ENCODE data around the gene SMPDL3B. TPM values are rescaled to one million over a fixed set of nuclear protein-coding genes. Genes with fewer than 3 reads are reported as not detected.

The SMPDL3B gene
- total and polyA plus RNA-seq, 2 donors from 2014 or later = 5.9 to 9.7 TPM

DNA sequence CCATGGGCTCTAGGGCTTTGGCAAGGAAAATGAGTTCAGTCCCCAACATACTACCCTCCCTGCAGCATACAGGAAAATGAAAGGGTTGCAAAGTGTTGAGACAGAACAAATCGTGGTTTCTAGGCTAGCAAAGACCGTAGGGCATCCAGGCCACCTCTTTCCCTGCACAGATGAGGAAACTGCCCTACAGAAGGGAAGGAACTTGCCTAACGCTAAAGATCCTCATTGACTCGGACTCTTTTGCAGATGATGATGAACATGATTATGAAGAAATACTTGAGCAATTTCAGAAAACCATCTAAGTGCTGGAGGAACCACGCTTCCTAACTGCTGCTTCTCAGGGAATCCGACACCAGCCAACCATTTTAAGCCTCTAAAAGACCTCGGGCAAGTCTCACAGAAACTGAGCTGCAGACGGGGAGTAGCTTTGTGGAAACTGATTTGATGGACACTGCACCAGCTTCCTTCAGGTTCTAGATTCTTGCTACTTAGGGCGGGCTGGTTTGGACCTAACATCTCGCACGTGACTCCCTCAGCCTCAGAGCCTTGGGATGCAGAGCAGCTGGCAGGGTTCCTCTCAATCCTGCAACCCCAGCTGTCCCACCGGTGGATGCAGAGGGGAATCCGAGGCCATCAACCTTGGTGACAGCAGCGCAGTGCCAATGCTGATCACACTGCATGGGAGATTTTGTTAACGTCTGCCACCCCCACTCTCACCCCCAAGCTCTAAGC lies 49.0 kb upstream of the SMPDL3B start:
- Histone ChIP-seq H3K9me3 (ENCODE audit: control insufficient read depth in 2 of 3, insufficient read depth in 1 of 3, low read length in 3 of 3) (no peaks in the 10 kb centered on the region), H3K4me1 (ENCODE audit: control insufficient read depth in 2 of 3, insufficient read depth in 2 of 3, low read depth in 1 of 3, low read length in 3 of 3) (no peaks in the 10 kb centered on the region), H3K27ac (ENCODE audit: low read depth in 2 of 2, low read length in 2 of 2) (peak overlapping the region in 1 of 2 donors; percentile 70), H3K9ac (ENCODE audit: low read length in 3 of 3) (no peak overlapping the region), H3K4me3 (ENCODE audit: low read length in 3 of 3) (no peak overlapping the region), H3K27me3 (ENCODE audit: control insufficient read depth, insufficient read depth, low read length) (no peaks in the 10 kb centered on the region), H3K36me3 (ENCODE audit: control insufficient read depth in 2 of 3, insufficient read depth in 3 of 3, low read length in 3 of 3) (peaks cover 0 to 13% (median 0%) of the 10 kb centered on the region in 3 donors)
- intact Hi-C loops (cut with DNase I) = no loop called here
- DNase-seq (no peak), FAIRE-seq (no peak)
- TF ChIP-seq, protein P1, sequence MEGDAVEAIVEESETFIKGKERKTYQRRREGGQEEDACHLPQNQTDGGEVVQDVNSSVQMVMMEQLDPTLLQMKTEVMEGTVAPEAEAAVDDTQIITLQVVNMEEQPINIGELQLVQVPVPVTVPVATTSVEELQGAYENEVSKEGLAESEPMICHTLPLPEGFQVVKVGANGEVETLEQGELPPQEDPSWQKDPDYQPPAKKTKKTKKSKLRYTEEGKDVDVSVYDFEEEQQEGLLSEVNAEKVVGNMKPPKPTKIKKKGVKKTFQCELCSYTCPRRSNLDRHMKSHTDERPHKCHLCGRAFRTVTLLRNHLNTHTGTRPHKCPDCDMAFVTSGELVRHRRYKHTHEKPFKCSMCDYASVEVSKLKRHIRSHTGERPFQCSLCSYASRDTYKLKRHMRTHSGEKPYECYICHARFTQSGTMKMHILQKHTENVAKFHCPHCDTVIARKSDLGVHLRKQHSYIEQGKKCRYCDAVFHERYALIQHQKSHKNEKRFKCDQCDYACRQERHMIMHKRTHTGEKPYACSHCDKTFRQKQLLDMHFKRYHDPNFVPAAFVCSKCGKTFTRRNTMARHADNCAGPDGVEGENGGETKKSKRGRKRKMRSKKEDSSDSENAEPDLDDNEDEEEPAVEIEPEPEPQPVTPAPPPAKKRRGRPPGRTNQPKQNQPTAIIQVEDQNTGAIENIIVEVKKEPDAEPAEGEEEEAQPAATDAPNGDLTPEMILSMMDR (IDR thresholded peaks at IDR 0.05; ENCODE audit: borderline replicate concordance, extremely low read depth, insufficient read depth) = no peak

DNA sequence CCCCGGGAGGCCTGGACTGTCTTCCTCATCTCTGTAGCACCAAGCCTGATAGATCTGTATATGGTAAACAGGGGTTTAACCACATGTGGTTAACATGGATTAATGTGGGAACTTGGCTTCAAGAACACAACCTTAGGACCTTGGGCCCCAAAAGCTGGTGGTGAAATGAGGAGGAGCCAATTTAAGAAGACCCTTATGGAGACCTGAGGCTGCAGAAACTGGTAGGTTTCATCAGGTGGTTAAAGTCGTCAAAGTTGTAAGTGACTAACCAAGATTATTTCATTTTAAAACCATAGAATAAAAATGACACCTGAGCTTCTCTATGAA lies 48.5 kb upstream of the SMPDL3B start:
- Histone ChIP-seq H3K27me3 (ENCODE audit: control insufficient read depth, insufficient read depth, low read length) (no peaks in the 10 kb centered on the region), H3K4me1 (ENCODE audit: control insufficient read depth in 2 of 3, insufficient read depth in 2 of 3, low read depth in 1 of 3, low read length in 3 of 3) (no peaks in the 10 kb centered on the region), H3K4me3 (ENCODE audit: low read length in 3 of 3) (no peak overlapping the region), H3K36me3 (ENCODE audit: control insufficient read depth in 2 of 3, insufficient read depth in 3 of 3, low read length in 3 of 3) (peaks cover 0 to 16% (median 2%) of the 10 kb centered on the region in 3 donors), H3K9me3 (ENCODE audit: control insufficient read depth in 2 of 3, insufficient read depth in 1 of 3, low read length in 3 of 3) (no peaks in the 10 kb centered on the region), H3K27ac (ENCODE audit: low read depth in 2 of 2, low read length in 2 of 2) (peak overlapping the region in 1 of 2 donors; percentile 65), H3K9ac (ENCODE audit: low read length in 3 of 3) (no peak overlapping the region)
- intact Hi-C loops (cut with DNase I) = no loop called here
- DNase-seq (no peak), FAIRE-seq (no peak)
- TF ChIP-seq, protein P1 (IDR thresholded peaks at IDR 0.05; ENCODE audit: borderline replicate concordance, extremely low read depth, insufficient read depth) = no peak

DNA sequence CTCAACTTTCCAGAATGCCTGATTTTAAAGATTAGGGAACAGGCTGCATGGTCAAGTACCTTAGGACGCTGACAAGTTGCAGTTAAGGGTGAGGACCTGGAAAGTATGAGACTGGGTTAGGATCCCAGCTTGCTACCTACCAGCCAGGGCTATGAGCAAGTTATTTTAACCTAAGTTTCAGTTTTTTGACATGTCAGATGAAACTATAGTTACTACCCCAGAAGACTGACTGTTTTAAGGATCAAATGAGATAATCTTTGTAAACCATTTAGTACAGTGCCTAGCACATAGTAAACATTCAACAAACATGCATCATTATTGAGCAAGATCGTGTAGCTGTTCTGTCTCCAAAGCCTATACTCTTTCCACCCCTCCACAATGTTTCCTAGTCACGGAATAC lies 48.1 kb upstream of the SMPDL3B start:
- H3K27ac ChIP-seq (ENCODE audit: low read depth in 2 of 2, low read length in 2 of 2) = peak overlapping the region in 1 of 2 donors; percentile 65
- H3K9me3 ChIP-seq (ENCODE audit: control insufficient read depth in 2 of 3, insufficient read depth in 1 of 3, low read length in 3 of 3) = no peaks in the 10 kb centered on the region
- H3K4me1 ChIP-seq (ENCODE audit: control insufficient read depth in 2 of 3, insufficient read depth in 2 of 3, low read depth in 1 of 3, low read length in 3 of 3) = no peaks in the 10 kb centered on the region
- no peak overlapping the region for H3K9ac ChIP-seq (ENCODE audit: low read length in 3 of 3)
- FAIRE-seq = no peak
- no peaks in the 10 kb centered on the region for H3K27me3 ChIP-seq (ENCODE audit: control insufficient read depth, insufficient read depth, low read length)
- H3K36me3 ChIP-seq (ENCODE audit: control insufficient read depth in 2 of 3, insufficient read depth in 3 of 3, low read length in 3 of 3) = peaks cover 0 to 21% (median 5%) of the 10 kb centered on the region in 3 donors
- H3K4me3 ChIP-seq (ENCODE audit: low read length in 3 of 3) = no peak overlapping the region
- intact Hi-C loops (cut with DNase I) = no loop called here
- TF ChIP-seq, protein P1 (IDR thresholded peaks at IDR 0.05; ENCODE audit: borderline replicate concordance, extremely low read depth, insufficient read depth) = no peak
- no peak for DNase-seq

All from kidney (tissue), 14 donors.